A549 (cell line): Measurements from ENCODE around the gene OTOL1. TPM values are rescaled to one million over a fixed set of nuclear protein-coding genes. Genes with fewer than 3 reads are reported as not detected.

ENCODE experiments used
- ATAC-seq, 2 experiments: fragments of 200-7000 bp in 1 of 2; fragments of >200 bp in 1 of 2; cut with Nextera tagmentation in 1 of 2; cut with Tn5 transposase in 1 of 2; 3 replicates each; pipeline versions ENCODE4 v1.8.0 to v1.9.1; 2018 to 2020; ENCODE audit warnings: mild to moderate bottlenecking in 1 of 2, moderate library complexity in 1 of 2
- CTCF ChIA-PET: fragments of 300-600 bp; sonication (Branson Sonifier 250); formaldehyde crosslinking; extraction: SDS; loops from one replicate; lab custom pipeline; 2021; ENCODE audit warnings: antibody characterized with exemption, inconsistent platforms; lab: Yijun Ruan, JAX
- POLR2A ChIA-PET: fragments of 350-600 bp; formaldehyde crosslinking; extraction: SDS; loops from one replicate; lab custom pipeline; 2021; ENCODE audit warnings: antibody characterized with exemption, inconsistent platforms; lab: Yijun Ruan, JAX
- DNase-seq, 2 experiments: peaks; one replicate each; pipeline versions ENCODE4 v3.0.0 to v3.0.0-alpha.2; 2011 to 2016; ENCODE audit warnings: low read depth in 1 of 2, low spot score in 1 of 2
- FAIRE-seq: peaks from 2 replicates; lab custom pipeline; 2011; peaks lifted over from hg19 to GRCh38; lab: Jason Lieb, UNC
- H3K27ac ChIP-seq, 2 experiments: fragments of >200 bp; sonication (Bioruptor Twin); formaldehyde crosslinking; 3 replicates each; pipeline ENCODE4 v1.5.1; 2016 to 2017
- H3K4me1 ChIP-seq: fragments of >200 bp; sonication (Bioruptor Twin); formaldehyde crosslinking; 3 replicates; pipeline ENCODE4 v1.6.1; 2016
- H3K4me2 ChIP-seq: fragments of >200 bp; sonication (Bioruptor Twin); formaldehyde crosslinking; 3 replicates; pipeline ENCODE4 v1.6.1; 2016
- H3K4me3 ChIP-seq: fragments of >200 bp; sonication (Bioruptor Twin); formaldehyde crosslinking; 3 replicates; pipeline ENCODE4 v1.5.1; 2016
- H3K9me3 ChIP-seq: fragments of >200 bp; sonication (Bioruptor Twin); formaldehyde crosslinking; 3 replicates; pipeline ENCODE4 v1.6.1; 2016
- CBX2 ChIP-seq: fragments of 200-600 bp; sonication (generic); IDR thresholded peaks from 2 replicates; pipeline ENCODE4 v1.6.1; 2016; ENCODE audit warnings: low read depth, mild to moderate bottlenecking, borderline replicate concordance
- CHD2 ChIP-seq: fragments of 150-350 bp; IDR thresholded peaks from 2 replicates; pipeline ENCODE4 v1.6.1; 2014; ENCODE audit warnings: low read length; ENCODE audit not compliant: partially characterized antibody
- CHD4 ChIP-seq: fragments of 200-600 bp; sonication (generic); IDR thresholded peaks from 2 replicates; pipeline ENCODE4 v1.6.1; 2016; ENCODE audit warnings: antibody characterized with exemption, mild to moderate bottlenecking, borderline replicate concordance
- EP300 ChIP-seq, 2 experiments: fragments of >200 bp; sonication (Bioruptor Twin); formaldehyde crosslinking; IDR thresholded peaks; 2 replicates in 1 of 2; 3 replicates in 1 of 2; pipeline ENCODE4 v1.6.1; 2016 to 2017
- ESRRA ChIP-seq: fragments of 150-350 bp; IDR thresholded peaks from 2 replicates; pipeline ENCODE4 v1.6.1; 2014; ENCODE audit warnings: mild to moderate bottlenecking, low read length, borderline replicate concordance
- FOSL2 ChIP-seq, 2 experiments: fragments of 450-650 bp in 1 of 2; fragments of >200 bp in 1 of 2; sonication (Bioruptor Twin) in 1 of 2; formaldehyde crosslinking; IDR thresholded peaks; 2 replicates each; pipeline versions ENCODE4 v1.5.0 to v1.6.1; 2016 to 2020; ENCODE audit warnings: mild to moderate bottlenecking in 1 of 2, moderate library complexity in 1 of 2
- FOXS1 ChIP-seq: fragments of 250-450 bp; sonication (Bioruptor Pico); IDR thresholded peaks from 2 replicates; pipeline ENCODE4 v1.5.0; 2020; ENCODE audit warnings: mild to moderate bottlenecking, moderate library complexity
- HDAC2 ChIP-seq: fragments of 200-600 bp; sonication (generic); IDR thresholded peaks from 2 replicates; pipeline ENCODE4 v1.6.1; 2016
- HEYL ChIP-seq: fragments of 250-450 bp; sonication (Bioruptor Pico); IDR thresholded peaks from 2 replicates; pipeline ENCODE4 v1.8.0; 2021; ENCODE audit warnings: mild to moderate bottlenecking, moderate library complexity
- JUN ChIP-seq, 2 experiments: fragments of >200 bp; sonication (Bioruptor Twin); formaldehyde crosslinking; IDR thresholded peaks; 2 replicates in 1 of 2; 3 replicates in 1 of 2; pipeline ENCODE4 v1.6.1; 2016 to 2017
- KDM5A ChIP-seq: fragments of 200-600 bp; sonication (generic); IDR thresholded peaks from 2 replicates; pipeline ENCODE4 v1.6.1; 2016; ENCODE audit warnings: antibody characterized with exemption, mild to moderate bottlenecking
- POLR2AphosphoS2 ChIP-seq: conservative IDR thresholded peaks from 2 replicates; pipeline ENCODE4 v1.6.1; 2012; ENCODE audit warnings: low read length, improper control_type of control experiment, inconsistent platforms
- RFX5 ChIP-seq: fragments of 450-650 bp; IDR thresholded peaks from 2 replicates; pipeline ENCODE4 v1.7.1; 2014; ENCODE audit warnings: antibody characterized with exemption, mild to moderate bottlenecking, moderate library complexity
- RNF2 ChIP-seq: fragments of 200-600 bp; sonication (generic); IDR thresholded peaks from 2 replicates; pipeline ENCODE4 v1.6.1; 2016; ENCODE audit warnings: low read depth, mild to moderate bottlenecking, antibody characterized with exemption, moderate library complexity, borderline replicate concordance
- ZC3H11A ChIP-seq: fragments of 450-650 bp; IDR thresholded peaks from 2 replicates; pipeline ENCODE4 v1.6.1; 2014; ENCODE audit warnings: antibody characterized with exemption, mild to moderate bottlenecking
- ZFP36 ChIP-seq: fragments of 450-650 bp; IDR thresholded peaks from 2 replicates; pipeline ENCODE4 v1.6.1; 2014; ENCODE audit warnings: borderline replicate concordance; ENCODE audit not compliant: partially characterized antibody
- WGBS: methylation state at CpG from one replicate; pipeline ENCODE4 v1.1.6; 2017; ENCODE audit errors: missing lambda C conversion rate; 5-methylcytosine and 5-hydroxymethylcytosine counted together
- polyA plus RNA-seq, 4 experiments: library from polyadenylated mRNA; depleted of rRNA in 3 of 4; stranded (reverse); fragments of >200 nt; fragmentation: RNase III in 1 of 4; extraction: RNeasy Plus Mini Kit Qiagen cat#74134 plus additional on column Dnase treatment in 1 of 4; gene quantifications; 2 replicates in 3 of 4; 3 replicates in 1 of 4; pipeline ENCODE4 v1.2.3, GENCODE V29; 2011 to 2017
- TF ChIP-seq, protein P1 (sequence below): IDR thresholded peaks from 2 replicates; pipeline ENCODE4 v1.6.1; 2012
- TF ChIP-seq, protein P2 (sequence below): fragments of 450-650 bp; IDR thresholded peaks from 2 replicates; pipeline ENCODE4 v1.6.1; 2014; ENCODE audit warnings: antibody characterized with exemption
- TF ChIP-seq, protein P3 (sequence below): fragments of >200 bp; sonication (Bioruptor Twin); formaldehyde crosslinking; IDR thresholded peaks from 3 replicates; pipeline ENCODE4 v1.6.1; 2016
- TF ChIP-seq, protein P4 (sequence below): fragments of 150-350 bp; IDR thresholded peaks from 2 replicates; pipeline ENCODE4 v1.6.1; 2014; ENCODE audit warnings: low read depth, mild to moderate bottlenecking, low read length

Gene OTOL1
- polyA plus RNA-seq, 2 of the 4 experiments (the other 2 are of a cell fraction), result not detected

DNA sequence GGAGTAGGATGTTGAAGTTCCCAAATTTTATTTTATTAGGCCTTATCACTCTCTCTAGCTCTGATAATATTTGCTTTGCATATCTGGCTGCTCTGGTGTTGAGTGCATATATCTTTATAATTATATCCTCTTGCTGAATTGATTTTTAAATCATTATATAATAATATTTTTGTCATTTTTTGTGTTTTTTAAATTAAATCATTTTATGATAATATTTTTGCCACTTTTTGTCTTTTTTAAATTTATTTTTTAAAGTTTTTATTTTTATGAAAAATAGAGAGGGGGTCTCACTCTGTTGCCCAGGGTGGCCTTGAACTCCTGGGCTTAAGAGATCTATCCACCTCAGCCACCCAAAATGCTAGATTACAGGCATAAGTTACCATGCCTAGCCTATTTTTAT, 34.5 kb upstream of the OTOL1 start:
- CTCF ChIA-PET, result no interaction called here
- Histone ChIP-seq H3K4me2 (no peak overlapping the region), H3K4me3 (no peak overlapping the region), H3K27ac (no peak overlapping the region), H3K4me1 (no peaks in the 10 kb centered on the region), H3K9me3 (peaks cover 3% of the 10 kb centered on the region; the same call in 1 of the 3 replicates)
- POLR2A ChIA-PET, result no interaction called here
- DNase-seq (no peak), FAIRE-seq (no peak), ATAC-seq (no peak)
- TF ChIP-seq HDAC2 (no peak), POLR2AphosphoS2 (no peak), HEYL (no peak)
- TF ChIP-seq, protein P1, sequence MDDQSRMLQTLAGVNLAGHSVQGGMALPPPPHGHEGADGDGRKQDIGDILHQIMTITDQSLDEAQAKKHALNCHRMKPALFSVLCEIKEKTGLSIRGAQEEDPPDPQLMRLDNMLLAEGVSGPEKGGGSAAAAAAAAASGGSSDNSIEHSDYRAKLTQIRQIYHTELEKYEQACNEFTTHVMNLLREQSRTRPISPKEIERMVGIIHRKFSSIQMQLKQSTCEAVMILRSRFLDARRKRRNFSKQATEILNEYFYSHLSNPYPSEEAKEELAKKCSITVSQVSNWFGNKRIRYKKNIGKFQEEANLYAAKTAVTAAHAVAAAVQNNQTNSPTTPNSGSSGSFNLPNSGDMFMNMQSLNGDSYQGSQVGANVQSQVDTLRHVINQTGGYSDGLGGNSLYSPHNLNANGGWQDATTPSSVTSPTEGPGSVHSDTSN, result no peak

DNA sequence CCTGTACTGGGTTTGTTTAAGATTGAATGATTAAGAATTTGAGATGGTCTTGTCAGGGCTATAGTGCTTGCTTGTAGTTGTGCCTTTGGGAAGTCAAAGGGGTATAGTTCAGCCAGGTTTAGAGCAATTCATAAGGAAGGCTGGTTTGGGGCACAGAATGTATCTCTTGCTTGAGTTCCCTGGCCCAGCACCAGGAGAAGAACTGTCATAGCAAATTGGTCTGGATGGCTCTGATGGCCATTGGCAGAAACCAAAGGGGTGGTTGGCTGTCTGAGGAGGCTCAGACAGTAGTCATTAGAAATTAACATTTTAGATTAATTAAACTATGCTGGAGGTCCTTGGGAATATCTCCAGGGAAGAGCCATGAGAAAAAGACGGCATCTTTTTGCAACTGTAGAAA, 25.4 kb upstream of the OTOL1 start:
- TF ChIP-seq ESRRA, result no peak
- TF ChIP-seq FOXS1 (CRISPR knock-in tag), result no peak
- no peak for TF ChIP-seq ZFP36
- TF ChIP-seq, protein P2, sequence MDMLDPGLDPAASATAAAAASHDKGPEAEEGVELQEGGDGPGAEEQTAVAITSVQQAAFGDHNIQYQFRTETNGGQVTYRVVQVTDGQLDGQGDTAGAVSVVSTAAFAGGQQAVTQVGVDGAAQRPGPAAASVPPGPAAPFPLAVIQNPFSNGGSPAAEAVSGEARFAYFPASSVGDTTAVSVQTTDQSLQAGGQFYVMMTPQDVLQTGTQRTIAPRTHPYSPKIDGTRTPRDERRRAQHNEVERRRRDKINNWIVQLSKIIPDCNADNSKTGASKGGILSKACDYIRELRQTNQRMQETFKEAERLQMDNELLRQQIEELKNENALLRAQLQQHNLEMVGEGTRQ, result no peak
- TF ChIP-seq POLR2AphosphoS2, result no peak
- TF ChIP-seq KDM5A, result no peak
- TF ChIP-seq, protein P3, sequence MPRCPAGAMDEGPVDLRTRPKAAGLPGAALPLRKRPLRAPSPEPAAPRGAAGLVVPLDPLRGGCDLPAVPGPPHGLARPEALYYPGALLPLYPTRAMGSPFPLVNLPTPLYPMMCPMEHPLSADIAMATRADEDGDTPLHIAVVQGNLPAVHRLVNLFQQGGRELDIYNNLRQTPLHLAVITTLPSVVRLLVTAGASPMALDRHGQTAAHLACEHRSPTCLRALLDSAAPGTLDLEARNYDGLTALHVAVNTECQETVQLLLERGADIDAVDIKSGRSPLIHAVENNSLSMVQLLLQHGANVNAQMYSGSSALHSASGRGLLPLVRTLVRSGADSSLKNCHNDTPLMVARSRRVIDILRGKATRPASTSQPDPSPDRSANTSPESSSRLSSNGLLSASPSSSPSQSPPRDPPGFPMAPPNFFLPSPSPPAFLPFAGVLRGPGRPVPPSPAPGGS, result no peak
- TF ChIP-seq JUN (IDR thresholded peaks at IDR 0.05), result no peak
- TF ChIP-seq CBX2, result no peak
- no peak for TF ChIP-seq EP300 (IDR thresholded peaks at IDR 0.05)
- TF ChIP-seq RFX5, result no peak
- TF ChIP-seq CHD2, result no peak
- TF ChIP-seq, protein P4, sequence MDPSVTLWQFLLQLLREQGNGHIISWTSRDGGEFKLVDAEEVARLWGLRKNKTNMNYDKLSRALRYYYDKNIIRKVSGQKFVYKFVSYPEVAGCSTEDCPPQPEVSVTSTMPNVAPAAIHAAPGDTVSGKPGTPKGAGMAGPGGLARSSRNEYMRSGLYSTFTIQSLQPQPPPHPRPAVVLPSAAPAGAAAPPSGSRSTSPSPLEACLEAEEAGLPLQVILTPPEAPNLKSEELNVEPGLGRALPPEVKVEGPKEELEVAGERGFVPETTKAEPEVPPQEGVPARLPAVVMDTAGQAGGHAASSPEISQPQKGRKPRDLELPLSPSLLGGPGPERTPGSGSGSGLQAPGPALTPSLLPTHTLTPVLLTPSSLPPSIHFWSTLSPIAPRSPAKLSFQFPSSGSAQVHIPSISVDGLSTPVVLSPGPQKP, result no peak
- TF ChIP-seq RNF2, result no peak
- no peak for TF ChIP-seq CHD4
- no peak for TF ChIP-seq FOSL2 (IDR thresholded peaks at IDR 0.05)
- no peak for TF ChIP-seq FOSL2 (CRISPR knock-in tag; IDR thresholded peaks at IDR 0.05)
- TF ChIP-seq, all 56 proteins: peak for 0
- H3K4me2 ChIP-seq, result no peak overlapping the region
- H3K27ac ChIP-seq, result no peak overlapping the region
- H3K4me1 ChIP-seq, result peaks cover 3% of the 10 kb centered on the region; the same call in 1 of the 3 replicates
- no peaks in the 10 kb centered on the region for H3K9me3 ChIP-seq
- ATAC-seq, result no peak
- CTCF ChIA-PET, result no interaction called here
- no peak for FAIRE-seq
- no peak overlapping the region for H3K4me3 ChIP-seq
- no peak for DNase-seq
- POLR2A ChIA-PET, result no interaction called here
- WGBS, result 41% methylated on average over 1 of the region's 1 CpG

DNA sequence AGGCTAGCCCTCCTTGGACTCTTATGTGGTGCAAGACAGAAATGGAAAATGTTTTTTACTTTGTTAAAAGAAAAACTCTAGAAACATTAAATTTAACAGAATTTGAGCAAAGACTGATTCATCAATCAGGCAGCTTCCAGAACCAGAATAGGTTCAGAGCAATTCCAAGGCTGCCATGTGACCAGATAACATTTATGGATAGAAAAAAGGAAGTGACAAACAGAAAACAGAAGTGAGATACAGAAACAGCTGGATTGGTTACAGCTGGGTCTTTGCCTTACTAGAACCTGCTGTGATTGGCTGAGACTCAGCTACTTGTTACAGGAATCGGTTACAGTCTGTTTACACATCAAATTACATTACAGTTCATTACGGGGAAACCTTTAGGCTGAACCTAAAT, 22.5 kb upstream of the OTOL1 start:
- Histone ChIP-seq H3K4me3 (no peak overlapping the region), H3K9me3 (no peaks in the 10 kb centered on the region), H3K4me2 (no peak overlapping the region), H3K27ac (no peak overlapping the region), H3K4me1 (peaks cover 3% of the 10 kb centered on the region; the same call in 1 of the 3 replicates)
- no peak for FAIRE-seq
- no peak for DNase-seq
- CTCF ChIA-PET, result no interaction called here
- TF ChIP-seq CHD2 (no peak), ZC3H11A (no peak)
- POLR2A ChIA-PET, result no interaction called here
- 73% methylated on average over 2 of the region's 2 CpGs for WGBS
- ATAC-seq, result no peak
